GM19372 (cell line): ENCODE data around the gene SND1.

Experiments
- ATAC-seq: cut with Tn5 transposase; IDR thresholded peaks from one replicate; pipeline ENCODE4 v1.9.1; 2021; ENCODE audit warnings: mild to moderate bottlenecking, low read depth, moderate library complexity; ENCODE audit not compliant: unreplicated experiment

Gene SND1

GRCh38 chr7:128053023-128053422, 401.0 kb downstream of the SND1 start:
- no peak for ATAC-seq

- no peak for ATAC-seq
Observed at GRCh38 chr7:128053991-128054390, 402.0 kb downstream of the SND1 start.

- ATAC-seq = no peak
Observed at GRCh38 chr7:128054511-128054910, 402.5 kb downstream of the SND1 start.

- ATAC-seq = no peak
Observed at GRCh38 chr7:128055637-128056036, 403.6 kb downstream of the SND1 start.

GRCh38 chr7:128056901-128057300, 404.9 kb downstream of the SND1 start:
- ATAC-seq = no peak

GRCh38 chr7:128057909-128058308, 405.9 kb downstream of the SND1 start:
- no peak for ATAC-seq

GRCh38 chr7:128059143-128059988, 407.4 kb downstream of the SND1 start:
- ATAC-seq = no peak

- ATAC-seq = no peak
Observed at GRCh38 chr7:128060018-128060417, 408.0 kb downstream of the SND1 start.

GRCh38 chr7:128063088-128063487, 411.1 kb downstream of the SND1 start:
- no peak for ATAC-seq

GRCh38 chr7:128065872-128066271, 413.9 kb downstream of the SND1 start:
- ATAC-seq = no peak

- no peak for ATAC-seq
Observed at GRCh38 chr7:128066395-128066794, 414.4 kb downstream of the SND1 start.

GRCh38 chr7:128066858-128067257, 414.9 kb downstream of the SND1 start:
- no peak for ATAC-seq

- ATAC-seq = no peak
Observed at GRCh38 chr7:128067983-128068382, 416.0 kb downstream of the SND1 start.

GRCh38 chr7:128068785-128069184, 416.8 kb downstream of the SND1 start:
- ATAC-seq = no peak

GRCh38 chr7:128069373-128070364, 417.7 kb downstream of the SND1 start:
- ATAC-seq = no peak

- ATAC-seq = no peak
Observed at GRCh38 chr7:128071376-128071775, 419.4 kb downstream of the SND1 start.

GRCh38 chr7:128071801-128072200, 419.8 kb downstream of the SND1 start:
- no peak for ATAC-seq

- no peak for ATAC-seq
Observed at GRCh38 chr7:128073671-128074310, 421.8 kb downstream of the SND1 start.

- ATAC-seq = no peak
Observed at GRCh38 chr7:128074336-128074735, 422.3 kb downstream of the SND1 start.

- no peak for ATAC-seq
Observed at GRCh38 chr7:128074736-128075135, 422.7 kb downstream of the SND1 start.
